Measurements from ENCODE around the gene APAF1.
"Not testable (repeated sequence)": the region's sequence is repeated elsewhere in the genome, so short reads cannot be mapped to it uniquely, and the experiment has no call there.

APAF1 gene

DNA sequence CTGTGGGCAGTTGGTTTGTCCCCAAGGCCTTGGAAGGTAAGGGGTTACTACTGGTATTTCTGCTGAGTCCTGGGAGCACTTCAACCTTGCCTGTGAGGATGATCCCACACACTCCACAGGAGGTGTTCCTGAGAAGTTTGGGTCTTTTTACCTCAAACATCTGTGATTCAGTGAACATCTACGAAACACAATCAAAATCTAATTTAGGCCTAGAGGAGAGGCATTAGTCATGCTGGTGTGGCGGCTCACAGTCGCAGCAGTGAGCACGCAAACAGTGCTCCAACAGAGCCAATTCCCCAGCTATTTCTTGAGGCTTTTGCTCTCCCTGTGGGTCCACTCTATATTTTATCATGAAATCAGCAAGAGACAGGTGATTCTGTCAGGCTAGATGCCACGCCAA lies 107.6 kb downstream of the APAF1 start:
- DNase-seq (ENCODE audit: low read depth, low spot score), result no peak

DNA sequence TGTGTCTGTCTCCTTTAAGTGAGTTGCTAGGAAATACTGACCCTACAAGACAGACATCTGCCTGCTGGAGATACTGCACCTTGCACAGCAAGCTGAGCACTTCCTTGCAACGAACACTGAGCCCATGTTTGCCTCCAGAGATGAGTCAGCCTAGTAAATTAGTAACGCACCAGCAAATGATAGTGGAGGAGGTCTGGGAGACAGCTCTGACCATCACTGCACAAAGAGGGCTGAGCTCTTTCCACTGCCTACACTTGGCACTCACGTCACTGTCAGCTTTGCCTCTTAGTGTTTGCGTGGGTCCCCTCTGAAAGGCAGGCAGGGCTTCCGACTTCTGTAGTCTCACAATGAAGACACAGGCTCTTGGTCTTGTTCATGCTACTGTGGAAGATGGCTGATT lies 109.0 kb downstream of the APAF1 start:
- DNase-seq (ENCODE audit: low read depth, low spot score), result no peak

DNA sequence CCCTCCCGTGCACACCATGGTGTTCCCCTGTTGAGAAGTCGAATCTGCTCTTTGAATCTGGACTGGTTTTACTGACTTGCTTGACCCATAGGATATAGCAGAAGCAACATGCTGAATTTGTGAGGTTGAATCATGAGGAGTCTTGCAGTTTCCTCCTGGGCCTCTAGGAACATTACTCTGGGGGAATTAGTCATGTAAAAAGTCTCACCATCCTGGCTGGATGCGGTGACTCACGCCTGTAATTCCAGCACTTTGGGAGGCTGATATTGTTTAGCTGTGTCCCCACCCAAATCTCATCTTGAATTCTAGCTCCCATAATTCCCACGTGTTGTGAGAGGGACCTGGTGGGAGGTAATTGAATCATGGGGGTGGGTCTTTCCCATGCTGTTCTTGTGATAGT lies 110.8 kb downstream of the APAF1 start:
- DNase-seq (ENCODE audit: low read depth, low spot score), result not testable (repeated sequence)

DNA sequence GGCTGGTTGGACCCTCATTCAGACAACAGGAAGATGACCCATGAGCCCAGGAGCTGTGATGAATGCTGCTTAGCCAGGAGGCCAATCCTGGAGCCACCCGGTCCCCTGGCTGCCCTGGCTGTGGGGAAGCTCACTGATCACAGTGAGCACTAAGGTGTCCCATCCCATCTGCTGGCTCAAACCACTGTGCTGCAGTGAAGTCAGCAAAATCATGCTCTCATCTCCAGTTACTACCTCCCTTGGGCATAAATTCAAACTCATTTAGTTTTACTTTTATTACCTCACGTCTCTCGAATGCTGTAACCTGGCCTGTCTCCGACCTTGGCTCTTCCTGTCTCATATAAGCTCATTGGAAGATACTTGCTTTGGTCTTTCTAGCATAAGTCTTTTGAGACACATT lies 112.4 kb downstream of the APAF1 start:
- no peak for DNase-seq (ENCODE audit: low read depth, low spot score)

DNA sequence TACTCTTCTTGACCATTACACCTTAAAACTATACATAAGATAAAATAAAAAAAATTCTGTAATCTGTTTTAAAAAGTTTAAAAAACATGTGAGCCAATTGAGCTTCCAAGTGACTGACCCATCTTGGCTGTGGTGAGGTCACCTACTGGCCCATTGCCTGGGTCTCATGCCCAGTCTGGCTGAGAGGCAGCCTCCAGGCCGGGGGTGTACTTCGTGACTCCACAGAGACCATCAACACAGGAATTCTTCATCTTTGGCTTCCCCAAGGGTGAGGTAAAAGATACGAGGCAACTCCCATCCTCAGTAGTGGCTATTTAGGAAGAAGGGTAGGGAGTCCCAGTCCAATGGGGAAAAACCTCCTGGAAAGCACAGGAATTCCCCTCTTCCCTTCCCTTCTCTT lies 113.2 kb downstream of the APAF1 start:
- no peak for DNase-seq (ENCODE audit: low read depth, low spot score)

DNA sequence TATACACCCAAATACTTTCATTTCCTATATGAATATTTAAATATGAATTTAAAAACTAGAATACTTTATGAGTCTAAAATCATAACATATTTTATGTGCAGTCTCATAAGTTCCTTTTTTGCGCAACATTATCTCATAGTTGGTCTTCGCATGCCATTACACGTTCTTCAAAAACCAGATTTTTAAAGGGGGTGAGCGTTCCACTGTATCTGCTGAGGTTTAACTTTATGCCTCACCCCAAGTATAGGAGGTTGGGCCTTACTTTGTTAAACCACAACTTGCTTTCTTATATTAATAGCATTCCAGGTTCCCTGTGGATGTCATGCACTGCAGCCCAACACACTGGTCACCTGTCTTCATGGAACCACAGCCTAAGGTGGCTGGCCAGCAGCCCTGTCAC lies 118.6 kb downstream of the APAF1 start:
- no peak for DNase-seq (ENCODE audit: low read depth, low spot score)

DNA sequence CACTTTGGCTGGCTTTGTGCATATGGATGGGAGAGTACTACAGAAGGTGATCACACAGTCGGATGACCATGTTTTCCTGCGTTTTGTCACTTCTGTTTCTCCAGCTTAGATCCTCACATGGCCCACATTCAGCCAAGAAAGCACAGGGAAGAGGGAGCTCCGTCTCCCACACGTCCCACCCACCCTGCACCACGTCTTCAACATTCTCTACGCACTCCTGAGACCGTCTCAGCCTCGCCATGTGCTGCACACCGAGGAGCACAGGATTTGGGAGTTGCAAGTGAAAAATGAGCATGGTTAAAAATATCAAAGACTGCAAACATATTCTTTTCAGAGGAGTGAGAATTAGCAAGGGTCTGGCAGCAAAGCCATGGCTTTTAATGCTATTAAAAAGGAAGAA lies 122.2 kb downstream of the APAF1 start:
- DNase-seq (ENCODE audit: low read depth, low spot score), result no peak

DNA sequence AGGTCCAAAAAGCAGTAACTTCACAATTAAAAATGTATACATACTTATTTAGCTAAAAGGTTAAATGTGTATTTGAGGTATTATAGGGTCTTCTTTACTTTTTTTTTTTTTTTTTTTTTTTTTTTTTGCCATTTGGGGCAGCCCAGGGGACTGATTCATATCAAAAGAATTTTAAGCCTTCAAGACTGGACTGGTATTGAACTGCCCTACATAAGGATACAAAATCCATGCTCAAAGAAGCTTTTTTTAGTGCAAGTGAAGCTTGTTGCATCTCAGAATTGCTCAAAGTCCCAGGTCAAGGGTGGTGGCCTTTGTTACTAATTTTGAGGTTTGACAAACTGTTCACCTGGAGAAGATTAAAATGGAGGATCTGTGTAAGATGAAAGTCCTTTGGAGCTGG lies 124.0 kb downstream of the APAF1 start:
- DNase-seq (ENCODE audit: low read depth, low spot score), result no peak

DNA sequence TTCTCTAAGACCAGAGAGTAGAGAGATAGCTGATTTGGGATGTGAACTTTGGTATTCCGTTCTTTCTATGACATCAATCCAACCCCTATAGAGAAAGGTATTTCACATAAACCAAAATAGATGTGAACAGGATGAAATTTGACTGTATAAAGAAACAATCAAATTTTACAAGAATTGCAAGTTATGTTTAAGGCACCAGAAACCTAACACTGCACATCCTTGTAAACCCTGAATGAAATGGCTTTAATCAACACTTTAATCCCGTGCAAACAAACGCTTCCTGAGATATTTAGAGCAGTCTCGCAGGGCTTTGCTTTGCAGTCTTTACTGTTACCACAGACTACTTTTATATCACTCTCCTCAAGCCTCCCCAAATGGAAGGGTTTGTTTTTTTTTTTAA lies 125.1 kb downstream of the APAF1 start:
- DNase-seq (ENCODE audit: low read depth, low spot score), result no peak

DNA sequence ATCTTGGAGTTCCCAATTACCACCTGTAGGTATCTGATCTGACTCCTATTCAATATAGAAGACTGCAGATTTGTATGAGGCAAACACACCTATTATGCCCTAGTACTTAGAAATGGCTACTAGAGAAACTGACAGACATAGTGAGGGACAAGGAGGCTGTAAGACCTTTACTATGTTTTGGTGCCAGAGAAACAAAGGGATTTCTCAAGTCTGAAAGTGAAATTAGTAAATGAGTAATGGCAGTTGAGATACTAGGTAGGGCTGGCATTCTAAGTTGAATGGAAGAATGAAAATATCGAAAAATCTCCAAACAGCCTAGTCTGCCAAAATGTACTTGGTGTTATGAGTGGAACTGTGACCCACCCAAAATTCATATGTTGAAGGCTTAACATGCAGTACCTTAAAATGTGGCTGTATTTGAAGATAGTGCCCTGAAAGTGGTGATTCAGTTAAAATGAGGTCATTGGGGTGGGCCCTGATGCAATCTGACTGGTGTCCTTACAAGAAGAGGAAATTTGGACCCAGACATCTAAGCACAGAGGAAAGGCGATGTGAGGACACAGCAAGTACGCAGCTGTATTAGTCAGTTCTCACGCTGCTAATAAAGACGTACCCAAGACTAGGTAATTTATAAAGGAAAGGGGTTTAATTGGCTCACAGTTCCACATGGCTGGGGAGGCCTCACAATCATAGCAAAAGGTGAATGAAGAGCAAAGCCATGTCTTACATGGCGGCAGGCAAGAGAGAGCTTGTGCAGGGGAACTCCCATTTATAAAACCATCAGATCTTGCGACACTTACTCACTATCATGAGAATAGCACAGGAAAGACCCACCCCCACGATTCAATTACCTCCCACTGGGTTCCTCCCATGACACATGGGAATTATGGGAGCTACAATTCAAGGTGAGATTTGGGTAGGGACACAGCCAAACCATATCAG lies 127.0 kb downstream of the APAF1 start:
- DNase-seq (ENCODE audit: low read depth, low spot score), result no peak

DNA sequence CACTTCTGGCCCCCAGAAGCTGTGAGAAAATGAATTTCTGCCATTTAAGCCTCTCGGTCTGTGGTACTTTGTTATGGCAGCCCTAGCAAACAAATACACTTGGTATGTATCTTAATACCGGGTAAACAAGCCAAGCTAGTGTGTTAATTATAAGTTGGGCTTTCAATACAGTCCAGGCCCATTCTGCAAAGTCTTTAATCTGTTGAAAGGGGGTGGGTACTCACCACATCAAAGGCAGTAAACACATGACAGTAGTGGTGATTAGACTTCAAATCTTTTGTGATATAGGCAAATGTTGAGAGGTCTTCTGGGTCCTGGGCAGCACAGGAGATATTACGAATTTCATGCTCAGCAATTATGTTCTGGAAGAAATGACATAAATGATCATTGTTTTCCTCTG lies 127.7 kb downstream of the APAF1 start:
- DNase-seq (ENCODE audit: low read depth, low spot score), result no peak

DNA sequence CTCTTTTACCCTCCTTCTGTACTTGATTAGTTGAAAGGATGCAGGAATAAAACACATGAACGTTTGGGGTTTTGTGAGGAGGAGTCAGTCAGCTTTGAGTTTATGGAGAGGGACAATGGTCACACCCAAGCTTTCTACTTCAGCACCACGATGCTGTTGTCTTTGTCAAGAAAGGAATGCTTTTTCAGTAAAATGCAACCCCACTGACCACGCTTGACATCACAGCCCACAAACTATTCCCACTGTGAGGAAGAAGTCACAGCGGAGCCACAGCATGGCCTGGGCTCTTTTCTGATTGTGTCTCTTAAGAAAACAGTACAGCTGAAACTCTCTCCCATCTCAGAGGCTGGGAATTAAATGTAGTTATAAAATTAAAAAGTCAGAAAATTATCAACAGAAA lies 135.2 kb downstream of the APAF1 start:
- no peak for DNase-seq (ENCODE audit: low read depth, low spot score)

DNA sequence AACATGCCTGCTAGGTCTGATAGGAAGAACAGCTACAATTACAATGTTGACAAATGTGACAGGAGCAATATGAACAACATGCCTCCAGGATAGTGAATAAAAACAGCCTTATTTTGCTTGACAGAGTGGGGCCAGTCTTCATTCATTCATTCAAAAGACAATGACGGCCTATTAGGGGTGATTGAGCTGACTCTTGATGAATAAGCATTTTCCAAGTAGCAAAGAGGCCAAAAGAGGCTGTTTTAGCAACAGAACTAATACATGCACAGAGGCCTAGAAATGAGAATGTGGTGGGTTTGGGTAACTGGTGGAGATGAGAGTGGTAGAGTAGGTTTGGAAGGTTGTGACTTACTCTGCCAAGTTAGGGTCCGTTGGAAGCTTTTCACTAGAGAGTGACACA lies 138.3 kb downstream of the APAF1 start:
- DNase-seq (ENCODE audit: low read depth, low spot score), result no peak
